Inferior parietal cortex (tissue), 1 donor: ENCODE data around the gene SLC37A2.
A peak's percentile ranks its signal among the peaks of the same experiment; 100 is the strongest.
"Not testable (repeated sequence)": the region's sequence is repeated elsewhere in the genome, so short reads cannot be mapped to it uniquely, and the experiment has no call there.

ENCODE experiments used
- DNase-seq: peaks from one replicate; pipeline ENCODE4 v3.0.0-alpha.2; 2016; ENCODE audit errors: extremely low spot score

SLC37A2 gene

DNA sequence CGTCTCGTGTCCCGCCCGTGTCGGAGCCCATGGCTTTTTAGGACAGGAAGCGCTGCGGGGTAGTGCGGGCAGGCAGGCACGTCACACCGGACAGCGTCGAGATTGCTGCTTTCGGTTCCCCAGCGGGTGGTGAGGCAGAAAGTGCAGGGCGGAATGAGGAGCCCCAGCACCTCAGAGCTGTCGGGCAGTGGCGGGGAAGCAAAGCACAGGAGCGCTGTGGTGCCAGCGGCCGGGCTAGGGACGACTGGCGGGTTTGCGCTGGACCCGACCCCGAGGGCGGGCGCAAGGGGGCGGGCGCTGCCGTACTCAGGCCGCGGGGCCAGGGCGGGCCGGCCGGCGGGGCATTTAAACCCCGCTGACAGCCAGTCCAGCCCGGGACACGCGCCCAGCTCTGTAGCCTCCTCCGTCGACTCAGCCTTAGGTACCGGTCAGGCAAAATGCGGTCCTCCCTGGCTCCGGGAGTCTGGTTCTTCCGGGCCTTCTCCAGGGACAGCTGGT is at the start of gene SLC37A2:
SLC37A2 (plus strand) TSS at position 375 of the 498 bp plus-strand sequence; CDS start at position 438, 63 bp downstream.
- no peak for DNase-seq

DNA sequence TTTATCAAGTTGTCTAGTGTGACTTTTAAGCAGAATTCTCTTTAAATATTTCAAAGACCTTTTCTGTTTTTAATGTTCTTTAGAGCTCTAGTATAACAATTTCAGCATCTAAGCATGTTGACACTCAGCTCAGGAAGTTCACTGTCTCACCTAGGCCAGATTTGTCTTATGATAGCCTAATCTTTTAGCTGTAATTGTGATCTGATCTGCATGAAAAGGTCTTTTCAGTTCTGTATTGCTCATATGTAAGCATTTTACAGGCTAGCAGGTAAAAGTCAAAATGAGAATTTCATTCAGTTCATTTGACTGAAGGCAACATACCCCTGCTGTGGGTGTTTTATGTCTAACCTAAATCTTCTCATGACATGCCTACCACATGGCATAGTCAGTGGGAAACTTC is 46.7 kb upstream of the SLC37A2 start:
- DNase-seq, result no peak

DNA sequence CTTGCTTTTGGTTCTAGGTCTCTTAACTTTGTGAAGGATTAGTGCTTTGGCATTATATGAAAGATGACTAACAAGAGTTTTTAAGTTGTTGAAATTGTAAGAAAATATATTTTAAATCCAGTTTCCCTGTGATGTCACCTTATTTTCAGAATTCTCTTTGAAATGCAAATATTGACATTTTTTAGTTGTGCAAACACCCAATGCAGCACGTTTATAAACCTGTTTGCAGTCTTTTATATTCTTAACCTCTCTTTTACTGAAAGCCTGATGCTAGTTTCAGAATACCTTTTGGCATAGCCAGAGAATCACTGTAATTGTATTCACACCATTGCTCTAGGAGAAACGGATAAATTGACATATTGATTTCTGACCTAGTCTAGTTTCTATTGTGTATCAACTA is 42.8 kb upstream of the SLC37A2 start:
- DNase-seq, result no peak

DNA sequence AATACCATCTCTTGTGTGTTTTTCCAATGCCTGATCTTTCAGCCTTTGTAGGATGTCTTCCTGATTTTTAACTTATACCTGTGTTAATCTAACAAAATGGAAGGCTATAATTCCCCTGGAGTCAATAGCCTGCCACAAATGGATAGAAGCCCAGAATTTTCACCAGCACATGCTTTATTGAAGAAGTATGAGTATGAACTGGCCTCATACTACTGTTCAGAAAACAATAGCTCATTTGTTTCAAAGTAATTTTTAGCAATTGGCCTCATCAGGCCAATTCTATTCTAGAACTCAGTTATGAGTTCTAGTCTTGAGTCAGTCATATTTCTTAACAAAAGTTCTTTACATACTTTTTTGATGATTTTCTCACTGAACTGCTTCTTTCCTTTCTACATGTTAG is 40.6 kb upstream of the SLC37A2 start:
- DNase-seq, result no peak

DNA sequence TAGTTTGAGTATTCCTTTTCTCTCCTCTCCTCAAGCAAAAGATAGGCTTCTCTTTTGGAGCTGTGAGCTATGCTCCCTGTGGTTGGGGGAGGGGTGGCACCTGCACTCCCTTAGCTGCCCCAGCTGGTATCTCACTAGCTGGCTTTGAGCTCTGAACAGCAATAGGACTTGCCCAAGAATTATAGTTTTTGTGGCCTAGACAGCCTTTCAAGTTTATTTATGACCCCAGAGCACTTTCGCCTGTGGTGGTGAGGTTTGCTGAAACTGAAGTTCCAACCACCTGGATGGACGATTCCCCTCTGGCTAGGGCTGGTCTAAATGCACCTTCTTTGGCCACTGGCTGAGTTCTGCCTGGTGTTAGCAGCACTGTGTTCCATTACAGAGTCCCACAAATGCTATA is 37.1 kb upstream of the SLC37A2 start:
- no peak for DNase-seq

DNA sequence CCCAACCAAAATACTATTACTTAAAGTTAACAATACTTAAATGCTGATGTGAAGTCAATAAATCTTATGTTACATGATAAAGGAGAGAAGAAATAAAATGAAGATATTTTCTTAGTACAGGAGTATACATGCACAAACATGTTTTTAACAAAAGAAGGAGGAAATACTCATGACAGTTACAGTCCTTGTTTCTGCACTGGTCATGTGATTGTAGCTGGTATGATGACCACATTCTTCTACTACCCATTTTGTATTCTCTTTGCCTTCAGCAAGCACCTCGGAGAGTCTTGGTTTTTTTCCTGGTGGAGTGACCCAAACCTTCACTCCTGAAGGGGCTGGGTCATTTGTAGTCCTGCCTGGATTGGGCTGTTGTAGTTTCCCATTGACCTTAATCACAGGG is 33.7 kb upstream of the SLC37A2 start:
- not testable (repeated sequence) for DNase-seq

DNA sequence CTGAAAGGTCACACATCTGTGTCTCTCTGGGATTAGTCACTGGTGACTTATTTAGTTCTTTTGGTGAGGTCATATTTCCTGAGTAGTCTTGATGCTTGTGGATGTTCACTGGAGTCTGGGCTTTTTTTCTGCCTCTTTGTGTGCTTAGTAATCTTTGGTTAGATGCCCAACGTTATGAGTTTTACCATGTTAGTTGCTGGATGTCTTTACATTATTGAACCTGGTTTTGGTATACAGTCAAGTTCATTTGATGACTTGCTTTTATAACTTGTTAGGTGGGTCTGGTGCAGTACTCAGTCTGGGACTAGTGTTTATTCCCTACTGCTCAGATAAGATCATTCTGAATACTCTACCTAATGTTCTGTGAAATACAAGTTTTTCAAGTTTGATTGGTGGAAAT is 26.2 kb upstream of the SLC37A2 start:
- DNase-seq, result no peak

DNA sequence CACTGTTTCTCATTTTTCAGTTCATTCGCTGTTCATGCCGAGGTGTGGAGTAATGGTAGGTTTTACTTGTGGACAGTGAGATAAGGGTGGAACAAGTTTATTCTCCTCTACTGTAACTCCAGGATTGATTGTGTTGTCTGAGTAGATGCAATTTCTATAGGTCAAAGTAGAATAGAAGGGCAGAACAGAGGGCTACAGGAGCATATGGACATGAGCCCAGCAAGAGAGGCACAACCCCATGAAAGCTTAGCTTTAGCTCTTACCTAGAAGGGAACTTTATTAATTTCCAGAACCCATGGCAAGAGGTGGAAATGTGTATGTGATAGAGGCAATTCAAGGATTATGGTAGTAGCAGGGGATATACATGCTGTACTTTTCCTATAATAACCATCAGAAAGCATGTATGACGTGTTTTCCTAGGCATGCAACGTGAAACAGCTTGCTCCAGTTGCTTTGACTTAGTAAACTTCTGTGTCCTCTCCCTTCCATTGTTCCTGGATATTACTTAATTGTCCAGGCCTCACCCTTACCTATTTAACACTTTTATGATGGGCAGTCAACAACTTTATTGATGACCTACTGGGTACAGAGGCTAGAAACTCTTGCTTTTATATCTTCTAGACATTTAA is 13.8 kb upstream of the SLC37A2 start:
- DNase-seq, result no peak

DNA sequence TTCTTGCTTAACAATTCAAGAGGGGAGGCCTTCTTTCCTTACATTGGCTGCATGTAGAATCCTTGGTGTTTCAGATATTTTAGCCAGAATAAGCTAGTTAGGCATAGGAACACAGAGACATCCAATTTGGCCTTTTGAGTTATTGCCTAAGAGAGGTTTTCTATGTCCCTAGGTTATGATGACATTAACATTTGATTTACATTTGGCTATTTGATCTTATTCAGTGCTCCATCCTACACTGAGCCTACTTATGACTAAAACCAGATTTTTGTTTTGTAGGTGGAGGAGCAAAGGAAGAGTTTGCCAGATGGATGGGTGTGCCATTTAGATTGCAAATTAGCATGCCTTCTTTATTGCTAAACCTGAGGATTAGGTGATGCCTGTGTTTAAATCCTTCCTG is 11.1 kb upstream of the SLC37A2 start:
- DNase-seq, result no peak

DNA sequence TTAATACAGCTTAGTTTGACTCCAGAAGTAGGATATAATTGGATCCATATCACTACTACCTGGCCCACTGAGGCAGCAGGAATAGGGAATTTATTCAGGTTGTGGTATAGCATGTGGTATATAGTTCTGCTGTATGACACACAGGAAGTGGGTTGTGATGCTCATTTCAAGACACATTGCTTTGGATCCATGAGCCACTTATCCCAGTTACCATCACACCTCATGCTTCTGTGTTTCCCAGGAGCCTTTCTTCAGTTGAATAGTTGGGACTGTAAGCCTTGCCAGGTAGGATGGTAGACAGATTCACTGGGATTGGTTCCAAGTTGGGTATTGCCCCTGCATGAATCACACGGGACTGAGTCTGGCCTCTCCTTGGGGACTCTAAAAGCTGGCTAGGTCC is 9.9 kb upstream of the SLC37A2 start:
- DNase-seq, result no peak

DNA sequence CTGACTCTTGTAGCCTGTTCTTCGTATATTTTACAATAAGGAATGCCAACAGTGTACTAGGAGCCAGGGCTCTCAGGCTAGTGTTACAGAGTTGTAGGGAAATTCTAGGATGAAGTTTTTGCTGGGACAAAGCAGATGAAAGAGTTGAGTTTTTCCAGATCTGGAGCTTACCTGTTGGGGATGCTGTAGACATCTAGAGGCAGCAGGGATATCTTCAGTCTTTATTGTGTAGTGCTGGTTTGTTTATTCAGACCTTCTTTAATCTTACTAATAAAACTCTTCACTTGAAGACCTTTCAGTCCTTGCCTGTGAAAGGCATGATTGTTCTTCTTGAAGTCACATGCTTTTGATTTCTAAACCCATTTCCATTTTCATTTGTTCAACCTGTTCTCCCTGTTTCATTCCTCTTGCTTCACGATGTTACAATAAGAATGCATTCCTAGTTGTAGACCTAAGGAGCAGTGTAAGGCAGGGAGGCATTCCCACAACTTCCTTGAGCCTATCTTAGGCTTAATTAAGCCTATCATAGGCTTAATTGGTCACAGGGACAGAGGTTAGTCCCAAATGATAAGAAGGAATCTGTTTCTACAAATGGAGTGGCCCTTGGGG is 7.9 kb upstream of the SLC37A2 start:
- no peak for DNase-seq

DNA sequence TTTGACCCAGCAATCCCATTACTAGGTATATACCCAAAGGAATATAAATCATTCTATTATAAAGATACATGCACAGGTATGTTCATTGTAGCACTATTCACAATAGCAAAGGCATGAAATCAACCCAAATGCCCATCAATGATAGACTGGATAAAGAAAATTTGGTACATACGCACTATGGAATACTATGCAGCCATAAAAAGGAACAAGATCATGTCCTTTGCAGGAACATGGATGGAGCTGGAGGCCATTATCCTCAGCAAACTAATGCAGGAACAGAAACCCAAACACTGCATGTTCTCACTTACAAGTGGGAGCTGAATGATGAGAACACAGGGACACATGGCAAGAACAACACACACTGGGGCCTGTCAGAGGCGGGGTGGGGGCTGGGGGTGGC is 7.0 kb upstream of the SLC37A2 start:
- not testable (repeated sequence) for DNase-seq

DNA sequence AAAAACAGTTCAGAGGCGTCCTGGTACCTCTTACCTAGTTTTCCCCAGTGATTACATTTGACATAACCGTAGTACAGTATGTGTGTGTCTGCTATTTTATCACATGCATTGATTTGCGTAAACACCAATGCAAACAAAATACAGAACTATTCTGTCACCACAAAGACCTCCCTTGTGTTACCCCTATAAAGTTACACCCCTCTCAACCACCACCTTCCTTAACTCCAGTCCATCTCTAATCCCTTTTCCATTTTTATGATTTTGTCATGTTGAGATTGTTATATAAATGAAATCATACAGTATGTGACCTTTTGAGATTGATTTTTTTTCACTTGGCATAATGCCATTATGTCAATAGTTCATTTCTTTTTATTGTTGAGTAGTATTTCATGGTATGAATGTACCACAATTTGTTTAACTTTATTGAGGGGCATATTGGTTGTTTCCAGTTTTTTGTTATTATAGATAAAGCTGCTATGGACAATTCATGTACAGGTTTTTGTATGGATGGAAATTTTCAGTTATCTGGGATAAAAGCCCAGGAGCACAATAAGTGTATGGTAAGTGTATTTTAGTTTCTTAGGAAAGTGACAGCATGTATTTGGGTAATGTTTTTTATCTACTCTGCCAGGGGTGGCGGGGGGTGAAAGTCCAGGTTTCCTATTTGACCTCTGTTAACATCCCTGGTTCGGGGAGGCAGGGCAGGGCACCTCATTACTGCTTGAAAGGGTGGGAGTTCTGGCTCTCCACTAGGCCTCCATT is 6.0 kb upstream of the SLC37A2 start:
- DNase-seq, result no peak

DNA sequence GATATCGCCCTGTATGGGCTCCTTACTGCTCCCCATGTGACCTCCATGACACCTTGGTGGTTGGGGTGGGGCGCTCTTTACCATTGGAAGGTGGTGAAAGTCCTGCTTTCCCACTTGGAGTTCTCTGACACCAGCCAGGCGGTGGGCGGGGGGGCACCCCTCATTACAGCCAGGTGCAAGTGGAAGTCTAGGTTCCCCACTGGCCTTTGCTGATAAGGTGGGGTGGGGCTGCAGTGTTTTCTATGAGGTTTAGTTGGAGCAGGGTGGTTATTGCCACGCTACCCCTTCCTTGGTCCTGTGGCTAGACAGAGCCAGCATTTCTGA is 5.5 kb upstream of the SLC37A2 start:
- DNase-seq, result no peak

DNA sequence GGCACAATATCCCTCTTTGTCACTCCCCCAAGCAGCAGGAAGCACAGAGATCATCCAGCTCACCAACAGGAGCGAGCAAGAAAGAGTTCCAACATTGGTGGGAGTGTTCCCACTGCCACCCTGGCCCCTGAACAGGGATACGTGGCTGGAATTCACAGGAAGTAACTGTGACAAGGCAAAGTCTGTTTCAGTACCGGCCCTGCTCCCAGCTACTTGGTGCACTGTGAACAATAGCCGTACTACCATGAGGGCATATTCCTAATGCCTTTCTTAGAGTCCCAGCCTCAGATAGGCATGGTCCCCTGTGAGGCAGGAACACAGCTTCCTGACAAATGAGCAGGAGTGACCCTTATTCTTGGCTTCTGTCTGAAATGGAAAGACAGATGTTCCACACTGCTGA is 1.8 kb upstream of the SLC37A2 start:
- no peak for DNase-seq

DNA sequence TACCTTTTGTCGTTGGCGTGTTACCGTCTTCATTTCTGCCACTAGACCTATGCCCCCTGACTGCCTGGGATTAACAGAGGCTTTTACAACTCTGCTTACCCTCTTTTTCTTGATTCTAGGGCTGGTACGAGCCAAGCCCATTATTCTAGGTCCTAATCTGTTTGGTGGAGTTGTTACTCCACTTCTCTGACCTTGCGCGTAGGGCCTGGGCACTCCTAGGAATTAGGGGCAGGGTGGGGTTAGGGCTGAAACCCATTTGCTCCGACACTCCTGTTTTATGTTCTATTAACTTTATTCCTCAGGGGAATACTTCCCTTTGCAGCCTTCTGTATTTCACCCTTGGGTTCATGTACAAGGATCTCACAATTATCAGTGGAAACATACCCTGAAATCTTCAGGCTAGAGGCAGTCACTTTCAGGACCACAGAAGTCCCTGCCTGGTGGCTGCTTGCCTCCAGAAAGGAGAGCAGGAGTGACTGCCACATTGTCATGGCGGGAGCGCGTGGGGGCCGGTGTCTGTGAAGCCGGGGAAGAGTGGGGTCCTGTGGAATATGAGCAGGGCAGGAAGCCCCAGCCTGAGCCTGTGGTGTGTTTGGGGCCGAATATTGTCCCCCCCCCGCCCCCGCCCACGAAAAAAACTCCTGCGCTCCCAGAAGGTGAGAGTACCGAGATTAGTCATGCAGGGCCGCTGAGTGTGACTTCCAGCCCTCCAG is 731 bp upstream of the SLC37A2 start:
- no peak for DNase-seq

DNA sequence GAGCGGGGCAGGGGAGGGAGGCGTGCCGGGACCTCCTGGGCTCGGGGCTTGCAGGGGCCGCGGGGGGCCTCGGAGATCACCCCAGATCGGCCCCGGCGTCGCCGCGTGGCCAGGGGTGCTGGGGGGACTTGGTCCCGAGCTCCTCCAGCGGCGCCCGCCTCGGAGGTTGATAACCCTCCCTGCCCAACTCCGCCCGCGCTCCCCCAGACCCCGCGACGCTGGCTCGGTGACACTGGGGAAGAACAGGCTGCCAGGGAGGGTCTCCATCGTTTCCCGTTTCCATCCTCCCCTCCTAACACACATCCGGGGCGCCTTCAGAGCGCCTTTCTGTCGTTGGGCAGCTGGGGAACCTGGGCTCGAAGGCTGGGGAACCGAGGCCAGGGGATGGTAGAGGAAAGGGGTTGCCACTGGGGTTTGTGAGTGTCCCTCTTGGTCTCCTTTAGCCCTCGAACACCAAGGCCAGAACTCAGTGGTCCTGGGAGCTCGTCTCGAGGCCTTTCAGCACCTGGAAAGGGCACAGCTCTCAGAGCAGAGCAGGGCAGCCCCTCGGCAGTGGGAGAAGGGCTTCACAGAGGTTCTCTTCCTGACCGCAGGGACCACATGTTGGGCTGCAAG is 431 bp downstream of the SLC37A2 start:
- no peak for DNase-seq

DNA sequence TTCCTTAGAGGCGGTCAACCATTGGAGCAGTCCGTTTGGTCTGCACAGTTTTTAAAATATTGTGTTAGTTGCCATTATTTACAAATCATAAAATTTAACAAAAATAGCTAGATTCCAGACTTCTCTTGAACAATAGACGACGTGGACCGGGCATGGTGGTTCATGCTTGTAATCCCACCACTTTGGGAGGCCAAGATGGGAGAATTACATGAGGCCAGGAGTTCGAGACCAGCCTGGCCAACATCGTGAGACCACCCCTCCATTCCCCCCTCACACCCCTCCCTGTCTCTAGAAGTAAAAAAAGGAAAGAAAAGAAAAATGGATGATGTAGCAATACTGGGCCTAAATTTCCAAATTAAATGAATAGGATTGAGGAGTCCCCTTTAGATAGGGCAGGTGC is 965 bp downstream of the SLC37A2 start:
- DNase-seq, result no peak

DNA sequence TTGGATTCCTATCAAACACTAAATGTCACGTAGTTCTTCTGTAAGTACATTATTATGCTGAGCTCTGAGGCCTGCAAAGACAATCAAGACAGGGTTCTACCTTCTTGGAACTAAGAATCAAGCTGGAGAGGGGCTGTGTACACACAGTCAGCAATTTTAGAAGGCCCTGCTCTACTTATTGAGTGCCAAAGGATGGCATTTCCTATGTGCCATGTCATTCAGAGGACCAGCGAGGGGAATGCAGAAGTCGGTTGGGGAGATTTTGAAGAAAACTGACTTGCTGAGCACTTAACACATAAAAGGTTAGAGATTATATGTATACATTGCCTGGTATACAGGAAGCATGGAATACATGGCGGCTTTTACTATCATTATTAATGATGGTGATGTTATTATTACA is 5.3 kb downstream of the SLC37A2 start:
- no peak for DNase-seq

DNA sequence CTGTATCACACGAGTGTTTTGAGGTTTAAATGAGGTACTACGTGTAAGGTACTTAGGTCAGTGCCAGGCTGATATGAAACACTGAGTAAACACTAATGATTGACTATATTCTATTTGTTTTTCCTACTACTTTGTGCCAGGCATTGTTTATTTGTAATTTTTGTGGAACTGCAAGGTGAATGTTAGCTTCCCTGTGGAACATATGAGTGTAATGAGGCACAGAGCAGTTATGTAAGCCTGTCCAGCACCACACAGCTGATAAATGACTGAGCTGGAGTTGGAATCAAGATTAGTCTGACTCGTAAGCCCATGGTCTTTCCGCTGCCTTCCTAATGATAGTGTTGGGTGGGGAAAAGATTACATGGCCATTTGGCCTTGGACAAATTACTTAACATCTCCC is 5.9 kb downstream of the SLC37A2 start:
- DNase-seq, result no peak

DNA sequence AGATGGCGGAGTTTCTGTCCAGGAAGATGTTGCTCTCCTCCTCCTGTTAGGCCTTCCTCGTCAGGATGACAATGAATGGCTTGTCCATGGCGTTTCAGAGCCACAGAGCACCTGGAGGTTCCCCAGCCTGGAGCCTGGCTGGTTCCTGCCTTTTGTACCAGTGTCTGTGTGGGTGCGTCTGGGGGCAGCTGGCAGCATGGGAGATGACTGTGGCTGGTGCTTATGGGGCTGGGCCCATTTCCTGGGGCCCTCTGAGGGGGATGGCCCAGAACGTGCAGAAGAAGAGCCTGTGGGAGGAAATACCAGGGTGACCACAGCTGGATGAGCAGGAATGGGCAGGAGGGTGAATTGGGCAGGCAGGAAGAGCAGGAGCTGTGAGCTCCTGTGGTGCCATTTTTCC is 6.7 kb downstream of the SLC37A2 start:
- no peak for DNase-seq

DNA sequence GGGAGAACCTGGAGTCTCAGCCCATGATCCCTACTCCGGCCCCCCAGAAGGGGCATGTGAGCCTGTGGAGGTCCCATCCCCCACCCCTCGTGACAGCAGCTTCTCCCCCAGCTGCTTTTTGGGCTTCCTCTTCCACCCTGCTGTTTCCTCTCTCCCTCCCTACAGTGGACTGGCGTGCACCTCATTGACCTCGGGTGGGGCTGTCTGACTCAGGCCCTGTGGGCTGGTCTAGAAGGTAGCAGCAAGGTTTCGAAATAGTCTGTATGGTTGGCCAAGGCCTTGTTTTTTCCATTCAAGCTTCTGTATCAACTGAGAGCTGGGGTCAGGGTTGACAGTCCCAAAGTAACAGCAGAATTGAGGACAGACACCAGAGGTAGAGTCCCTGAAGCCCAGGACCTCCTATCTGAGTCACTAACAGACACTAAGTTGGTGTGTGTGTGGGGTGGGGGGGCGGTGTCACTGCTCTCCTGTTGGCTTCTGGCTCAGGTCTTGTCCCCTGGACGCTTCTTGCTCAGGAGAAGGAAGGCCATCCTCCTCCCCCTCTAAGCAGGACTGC is 7.7 kb downstream of the SLC37A2 start:
- DNase-seq, result peak; percentile 33
